DOHH2 (cell line): ENCODE data around the gene MRPS18B.

Experiments
- CTCF ChIP-seq: fragments of 200-600 bp; sonication (generic); IDR thresholded peaks from one replicate; pipeline ENCODE4 v1.5.1; 2014; ENCODE audit warnings: antibody characterized with exemption, mild to moderate bottlenecking, low read depth, low read length; ENCODE audit not compliant: poor library complexity, severe bottlenecking
- EZH2phosphoT487 ChIP-seq: fragments of 200-600 bp; sonication (generic); IDR thresholded peaks from 2 replicates; pipeline ENCODE4 v1.6.1; 2017; ENCODE audit warnings: borderline replicate concordance, mild to moderate bottlenecking, antibody characterized with exemption, low read length, moderate library complexity, mixed read lengths

DNA sequence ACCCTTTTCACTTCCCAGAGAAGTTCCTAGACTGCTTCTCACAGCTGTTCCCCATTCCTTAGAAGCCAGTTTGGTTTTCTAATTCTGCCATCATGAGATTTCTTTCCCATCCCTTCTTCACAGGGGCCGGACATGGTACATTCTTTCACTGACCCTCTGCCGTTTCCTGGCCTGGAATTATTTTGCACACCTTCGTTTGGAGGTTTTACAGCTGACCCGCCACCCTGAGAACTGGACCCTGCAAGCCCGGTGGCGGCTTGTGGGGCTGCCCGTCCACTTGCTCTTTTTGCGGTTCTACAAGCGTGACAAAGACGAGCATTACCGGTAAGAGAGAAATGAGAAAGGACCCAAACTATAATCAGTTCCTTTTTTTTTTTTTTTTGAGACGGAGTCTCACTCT lies 33.5 kb downstream of the MRPS18B start:
- TF ChIP-seq CTCF (no peak), EZH2phosphoT487 (no peak)
